NCI-H2227 treated with DMSO at 0.1 percent for 48 hours (cell line): ENCODE measurements around the gene UBE2G1.

Experiments used
- DNase-seq: peaks from one replicate; lab custom pipeline; 2025; lab: John Stamatoyannopoulos, UW

UBE2G1 gene

GRCh38 chr17:4247361-4247970 is 119.0 kb downstream of the UBE2G1 start:
- peak; percentile 77 for DNase-seq

- no peak for DNase-seq
These were observed 119.8 kb downstream of the UBE2G1 start for GRCh38 chr17:4246674-4247073.

GRCh38 chr17:4241535-4241934 is 124.9 kb downstream of the UBE2G1 start:
- DNase-seq, result no peak

- no peak for DNase-seq
These were observed 130.0 kb downstream of the UBE2G1 start for GRCh38 chr17:4236456-4236855.

- DNase-seq, result no peak
These were observed 130.8 kb downstream of the UBE2G1 start for GRCh38 chr17:4235372-4236279.

- no peak for DNase-seq
These were observed 132.1 kb downstream of the UBE2G1 start for GRCh38 chr17:4234401-4234800.

- DNase-seq, result no peak
These were observed 132.7 kb downstream of the UBE2G1 start for GRCh38 chr17:4233668-4234258.

- DNase-seq, result no peak
These were observed 134.2 kb downstream of the UBE2G1 start for GRCh38 chr17:4232168-4232813.

- DNase-seq, result no peak
These were observed 136.6 kb downstream of the UBE2G1 start for GRCh38 chr17:4229627-4230541.

- no peak for DNase-seq
These were observed 144.4 kb downstream of the UBE2G1 start for GRCh38 chr17:4221899-4222659.

GRCh38 chr17:4221163-4221562 is 145.3 kb downstream of the UBE2G1 start:
- no peak for DNase-seq

- DNase-seq, result no peak
These were observed 145.8 kb downstream of the UBE2G1 start for GRCh38 chr17:4220655-4221054.
